HG03520 (cell line): ENCODE measurements around the gene RBM20.

ENCODE experiments used
- ATAC-seq: cut with Tn5 transposase; IDR thresholded peaks from one replicate; pipeline ENCODE4 v1.9.1; 2021; ENCODE audit warnings: mild to moderate bottlenecking, moderate library complexity; ENCODE audit not compliant: unreplicated experiment

Gene RBM20

GRCh38 chr10:110730345-110731050, 86.4 kb downstream of the RBM20 start:
- no peak for ATAC-seq

DNA sequence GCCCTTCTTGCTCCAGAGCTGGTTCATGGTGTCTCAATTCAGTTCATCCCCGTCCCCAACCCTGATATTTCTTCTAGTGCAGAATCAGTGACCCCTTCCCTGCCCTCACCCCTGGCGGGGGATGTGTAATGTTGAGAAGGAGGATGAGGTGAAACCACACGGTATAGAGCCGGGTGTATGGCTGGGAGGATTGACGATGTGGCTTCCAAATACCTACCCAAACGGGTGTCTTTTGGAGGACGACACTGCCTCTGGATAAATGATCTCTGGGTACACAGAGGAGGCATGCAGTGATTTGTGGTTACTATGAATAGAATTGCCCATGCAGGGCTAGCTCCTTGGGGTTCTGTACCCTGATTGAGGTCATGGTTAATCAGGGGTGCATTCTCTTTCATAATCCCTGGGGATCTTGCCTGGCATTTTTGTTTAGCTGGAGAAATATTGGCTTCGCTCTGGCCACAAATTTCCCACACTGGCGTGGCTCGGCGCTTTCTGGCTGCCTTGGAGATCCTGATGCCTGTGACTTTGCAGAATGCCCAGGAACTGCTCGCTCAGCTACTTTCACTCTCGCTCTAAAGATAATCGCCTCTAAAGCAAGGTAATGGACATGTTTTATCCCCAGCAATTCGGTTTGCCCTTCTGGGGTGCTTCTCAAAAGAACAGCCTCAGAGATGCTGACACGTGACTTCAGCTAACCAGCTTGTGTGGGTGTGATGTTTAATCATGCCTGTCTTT, 89.2 kb downstream of the RBM20 start:
- ATAC-seq = no peak

- no peak for ATAC-seq
These were observed 91.5 kb downstream of the RBM20 start for GRCh38 chr10:110735620-110736027.

- ATAC-seq = no peak
These were observed 93.9 kb downstream of the RBM20 start for GRCh38 chr10:110737886-110738634.

GRCh38 chr10:110739811-110740271, 95.7 kb downstream of the RBM20 start:
- ATAC-seq = no peak

GRCh38 chr10:110742801-110743200, 98.7 kb downstream of the RBM20 start:
- ATAC-seq = no peak

DNA sequence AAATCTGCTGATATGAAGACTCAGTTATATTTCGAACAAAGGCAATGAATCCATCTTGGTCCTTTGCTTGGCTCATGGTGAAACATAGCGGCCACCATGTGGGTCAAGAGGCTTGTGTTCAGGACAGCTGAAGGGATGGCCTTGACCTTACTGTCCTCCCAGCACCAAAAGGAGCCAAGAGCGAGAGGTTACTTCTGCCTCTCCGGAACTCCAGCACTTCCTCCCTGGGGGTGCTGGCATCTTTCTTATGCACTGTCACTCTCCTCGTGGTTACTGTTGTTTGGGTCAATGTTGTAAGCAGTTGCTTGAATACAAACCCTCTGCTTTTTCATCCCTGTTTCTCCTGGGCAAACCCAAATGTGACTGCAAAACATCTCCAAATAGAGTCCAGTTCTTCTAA, 100.6 kb downstream of the RBM20 start:
- ATAC-seq = no peak

- ATAC-seq = peak; percentile 57
These were observed 102.2 kb downstream of the RBM20 start for GRCh38 chr10:110746254-110746826.

DNA sequence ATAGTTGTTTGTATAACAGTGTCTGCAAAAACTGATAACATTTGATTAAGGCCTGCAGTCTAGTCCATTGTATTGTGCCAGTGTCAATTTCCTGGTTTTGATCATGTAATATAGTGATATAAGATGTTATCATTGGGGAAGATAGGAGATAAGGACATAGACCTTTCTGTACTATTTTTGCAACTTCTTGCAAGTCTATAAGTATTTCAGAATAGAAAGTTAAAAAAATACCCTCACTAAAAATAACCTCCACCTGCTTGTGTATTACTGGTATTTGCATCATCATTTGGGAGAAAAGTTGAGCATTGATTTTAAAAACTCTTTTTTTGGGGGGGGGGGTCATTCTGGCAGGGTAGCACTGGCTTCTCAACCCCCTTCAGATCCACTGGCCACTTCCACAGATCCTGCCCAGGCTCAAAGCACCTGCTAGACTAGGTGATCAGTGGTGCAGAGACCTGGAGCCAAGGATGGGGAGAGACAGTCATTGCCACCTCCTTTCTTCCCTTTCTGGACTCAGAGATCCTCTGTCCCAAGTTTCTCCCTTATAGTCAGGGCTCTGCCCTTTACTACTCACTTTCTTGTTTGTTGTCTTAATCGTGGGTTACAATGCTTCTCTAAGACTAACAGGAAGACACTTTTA, 103.0 kb downstream of the RBM20 start:
- no peak for ATAC-seq

GRCh38 chr10:110747609-110748464, 103.7 kb downstream of the RBM20 start:
- no peak for ATAC-seq

- no peak for ATAC-seq
These were observed 104.8 kb downstream of the RBM20 start for GRCh38 chr10:110748970-110749369.

DNA sequence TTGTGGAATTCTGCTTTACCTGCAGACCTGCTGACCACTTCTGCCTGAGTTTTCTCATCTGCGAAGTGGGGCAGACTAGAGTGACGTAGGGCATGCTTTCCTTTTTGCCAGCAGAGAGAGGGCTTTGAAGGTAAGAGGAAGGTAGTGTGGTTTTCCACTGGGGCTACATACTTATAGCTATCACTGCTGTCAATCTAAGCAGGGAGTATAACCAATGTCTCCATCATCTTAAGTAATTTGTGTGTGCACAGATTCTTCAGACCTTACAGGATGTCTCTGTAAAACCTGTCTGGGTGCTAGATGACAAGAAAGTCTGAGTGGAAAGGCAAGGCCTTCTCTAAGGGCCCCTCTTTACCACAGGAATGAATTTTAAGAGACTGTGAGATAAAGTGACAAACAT, 106.8 kb downstream of the RBM20 start:
- ATAC-seq = no peak

- no peak for ATAC-seq
These were observed 107.7 kb downstream of the RBM20 start for GRCh38 chr10:110751850-110752249.

DNA sequence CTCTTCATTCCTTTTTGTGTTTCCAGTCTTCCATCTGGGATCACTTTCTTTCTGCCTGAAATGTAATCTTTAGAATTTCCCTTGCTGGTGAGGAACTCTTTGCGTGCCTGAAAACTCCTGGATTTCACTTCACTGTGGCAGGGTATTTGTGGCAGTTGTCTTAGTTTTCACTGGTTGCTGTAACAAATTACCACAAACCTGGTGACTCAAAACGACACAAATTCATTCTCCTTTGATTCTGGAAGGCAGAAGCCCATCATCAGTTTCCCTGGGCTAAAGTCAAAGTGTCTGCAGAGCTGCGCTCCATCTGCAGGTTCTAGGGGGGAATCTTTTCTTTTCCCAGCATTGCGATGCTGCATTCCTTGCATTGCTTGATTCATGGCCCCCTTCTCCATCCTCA, 109.3 kb downstream of the RBM20 start:
- no peak for ATAC-seq

- no peak for ATAC-seq
These were observed 110.4 kb downstream of the RBM20 start for GRCh38 chr10:110754375-110755105.

- ATAC-seq = no peak
These were observed 111.6 kb downstream of the RBM20 start for GRCh38 chr10:110755781-110756180.

DNA sequence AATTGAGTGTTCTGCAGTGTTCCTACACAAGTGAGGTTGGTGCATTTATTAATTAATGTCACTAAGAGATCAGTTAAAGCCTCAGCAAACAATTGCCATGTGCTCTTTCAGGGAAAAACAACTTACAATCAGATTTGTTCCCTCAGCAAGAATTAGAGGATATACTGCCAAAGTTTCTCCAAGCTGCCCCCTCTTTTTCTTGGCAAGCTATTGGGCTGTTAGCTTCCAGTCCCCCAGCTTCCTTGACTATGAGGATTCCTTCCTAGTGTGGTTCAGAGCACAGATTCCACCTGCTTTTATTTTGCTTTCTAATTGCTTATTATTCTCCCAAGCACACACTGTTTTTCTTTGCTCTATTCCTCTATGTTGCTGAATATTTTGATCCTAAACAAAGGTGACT, 112.7 kb downstream of the RBM20 start:
- no peak for ATAC-seq

DNA sequence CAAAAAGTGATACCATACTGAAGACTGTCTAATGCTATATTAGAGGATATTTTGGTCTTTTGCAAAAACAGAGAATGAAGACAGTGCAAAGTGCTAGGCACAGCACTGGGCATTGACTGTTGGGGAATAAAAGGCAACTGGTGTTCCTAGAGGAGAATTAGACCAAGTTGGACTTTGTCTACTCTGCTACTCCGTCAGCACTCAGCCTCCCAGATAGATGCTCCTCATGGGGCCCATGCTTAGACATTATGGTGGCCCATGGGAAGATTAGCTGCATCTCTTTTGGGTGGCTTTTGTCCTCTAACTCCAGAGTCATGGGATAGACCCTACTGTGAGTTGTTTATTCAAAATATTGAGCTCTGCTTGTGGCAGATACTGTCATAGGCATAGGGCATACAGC, 113.5 kb downstream of the RBM20 start:
- no peak for ATAC-seq

- no peak for ATAC-seq
These were observed 114.1 kb downstream of the RBM20 start for GRCh38 chr10:110758128-110758765.
